ENCODE measurements around the gene TLCD2. TPM values are rescaled to one million over a fixed set of nuclear protein-coding genes. Genes with fewer than 3 reads are reported as not detected.

The TLCD2 gene
- total and polyA plus RNA-seq, 2 of the 13 experiments (the other 11 are each of a cell fraction or from before 2014, with no cell fraction given), result 0.90 to 1.1 TPM

DNA sequence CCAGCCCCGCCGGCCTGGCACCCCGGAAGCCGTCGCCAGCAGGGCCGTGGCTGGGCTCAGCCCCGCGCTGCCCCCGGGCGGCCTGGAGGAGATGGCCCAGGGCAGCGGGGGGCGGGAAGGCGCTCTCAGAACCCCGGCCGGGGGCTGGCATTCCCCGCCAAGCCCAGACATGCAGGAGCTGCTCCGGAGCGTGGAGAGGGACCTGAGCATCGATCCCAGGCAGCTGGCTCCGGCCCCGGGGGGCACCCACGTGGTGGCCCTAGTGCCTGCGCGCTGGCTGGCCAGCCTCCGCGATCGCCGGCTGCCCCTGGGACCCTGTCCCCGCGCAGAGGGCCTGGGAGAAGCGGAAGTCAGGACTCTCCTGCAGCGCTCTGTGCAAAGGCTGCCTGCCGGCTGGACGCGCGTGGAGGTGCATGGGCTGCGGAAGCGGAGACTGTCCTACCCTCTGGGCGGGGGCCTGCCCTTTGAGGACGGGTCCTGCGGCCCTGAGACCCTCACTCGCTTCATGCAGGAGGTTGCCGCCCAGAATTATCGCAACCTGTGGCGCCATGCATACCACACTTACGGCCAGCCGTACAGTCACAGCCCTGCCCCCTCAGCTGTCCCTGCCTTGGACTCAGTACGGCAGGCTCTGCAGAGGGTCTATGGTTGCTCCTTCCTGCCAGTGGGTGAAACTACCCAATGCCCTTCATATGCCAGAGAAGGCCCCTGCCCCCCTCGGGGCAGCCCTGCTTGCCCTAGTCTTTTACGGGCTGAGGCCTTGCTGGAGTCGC, 14.9 kb upstream of the TLCD2 start (continued):
- TF ChIP-seq ZNF792 (CRISPR knock-in tag; IDR thresholded peaks at IDR 0.05) (no peak; the same call in 1 of the 2 replicates), RELA (CRISPR knock-in tag; IDR thresholded peaks at IDR 0.05) (peak; percentile 24; the same call in 1 of the 2 replicates), ATM (IDR thresholded peaks at IDR 0.05; ENCODE audit: borderline replicate concordance) (no peak), ZFP82 (CRISPR knock-in tag; IDR thresholded peaks at IDR 0.05; ENCODE audit: borderline replicate concordance) (no peak; the same call in 1 of the 2 replicates), SIN3A (IDR thresholded peaks at IDR 0.05; ENCODE audit: borderline replicate concordance, low read depth, low read length) (0 out of 2 replicates have a peak, but pooled peaks have one; percentile 16), ZNF567 (CRISPR knock-in tag; IDR thresholded peaks at IDR 0.05; ENCODE audit: borderline replicate concordance) (0 out of 2 replicates have a peak, but pooled peaks have one; percentile 22), ZBTB38 (CRISPR knock-in tag; IDR thresholded peaks at IDR 0.05) (peak; percentile 67; the same call in 1 of the 2 replicates), ZNF552 (CRISPR knock-in tag; IDR thresholded peaks at IDR 0.05; ENCODE audit: borderline replicate concordance) (no peak; the same call in 1 of the 2 replicates), SNAPC2 (CRISPR knock-in tag; IDR thresholded peaks at IDR 0.05) (no peak), EED (CRISPR knock-in tag; IDR thresholded peaks at IDR 0.05) (peak; percentile 54; the same call in 1 of the 2 replicates), ZFP36L2 (CRISPR knock-in tag; IDR thresholded peaks at IDR 0.05) (no peak), ZNF3 (CRISPR knock-in tag; IDR thresholded peaks at IDR 0.05) (no peak), MTF1 (CRISPR knock-in tag; IDR thresholded peaks at IDR 0.05) (no peak), TOPORS (CRISPR knock-in tag; IDR thresholded peaks at IDR 0.05) (no peak), KLF12 (CRISPR knock-in tag; IDR thresholded peaks at IDR 0.05; ENCODE audit: borderline replicate concordance) (no peak), NFKB2 (CRISPR knock-in tag; IDR thresholded peaks at IDR 0.05; ENCODE audit: borderline replicate concordance) (no peak), GABPA (IDR thresholded peaks at IDR 0.05; ENCODE audit: low read depth, low read length) (peak; percentile 22; the same call in 1 of the 2 replicates), GABPA (CRISPR knock-in tag; IDR thresholded peaks at IDR 0.05; ENCODE audit: low read depth) (no peak), BCL6 (CRISPR knock-in tag; IDR thresholded peaks at IDR 0.05) (peak; percentile 21; the same call in 1 of the 2 replicates), ZNF296 (CRISPR knock-in tag; conservative IDR thresholded peaks at IDR 0.05) (peak; percentile 69; the same call in 1 of the 2 replicates)
- TF ChIP-seq, protein P1, sequence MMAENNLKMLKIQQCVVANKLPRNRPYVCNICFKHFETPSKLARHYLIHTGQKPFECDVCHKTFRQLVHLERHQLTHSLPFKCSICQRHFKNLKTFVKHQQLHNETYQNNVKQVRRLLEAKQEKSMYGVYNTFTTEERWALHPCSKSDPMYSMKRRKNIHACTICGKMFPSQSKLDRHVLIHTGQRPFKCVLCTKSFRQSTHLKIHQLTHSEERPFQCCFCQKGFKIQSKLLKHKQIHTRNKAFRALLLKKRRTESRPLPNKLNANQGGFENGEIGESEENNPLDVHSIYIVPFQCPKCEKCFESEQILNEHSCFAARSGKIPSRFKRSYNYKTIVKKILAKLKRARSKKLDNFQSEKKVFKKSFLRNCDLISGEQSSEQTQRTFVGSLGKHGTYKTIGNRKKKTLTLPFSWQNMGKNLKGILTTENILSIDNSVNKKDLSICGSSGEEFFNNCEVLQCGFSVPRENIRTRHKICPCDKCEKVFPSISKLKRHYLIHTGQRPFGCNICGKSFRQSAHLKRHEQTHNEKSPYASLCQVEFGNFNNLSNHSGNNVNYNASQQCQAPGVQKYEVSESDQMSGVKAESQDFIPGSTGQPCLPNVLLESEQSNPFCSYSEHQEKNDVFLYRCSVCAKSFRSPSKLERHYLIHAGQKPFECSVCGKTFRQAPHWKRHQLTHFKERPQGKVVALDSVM (CRISPR knock-in tag; IDR thresholded peaks at IDR 0.05), result no peak
- TF ChIP-seq, protein P2, sequence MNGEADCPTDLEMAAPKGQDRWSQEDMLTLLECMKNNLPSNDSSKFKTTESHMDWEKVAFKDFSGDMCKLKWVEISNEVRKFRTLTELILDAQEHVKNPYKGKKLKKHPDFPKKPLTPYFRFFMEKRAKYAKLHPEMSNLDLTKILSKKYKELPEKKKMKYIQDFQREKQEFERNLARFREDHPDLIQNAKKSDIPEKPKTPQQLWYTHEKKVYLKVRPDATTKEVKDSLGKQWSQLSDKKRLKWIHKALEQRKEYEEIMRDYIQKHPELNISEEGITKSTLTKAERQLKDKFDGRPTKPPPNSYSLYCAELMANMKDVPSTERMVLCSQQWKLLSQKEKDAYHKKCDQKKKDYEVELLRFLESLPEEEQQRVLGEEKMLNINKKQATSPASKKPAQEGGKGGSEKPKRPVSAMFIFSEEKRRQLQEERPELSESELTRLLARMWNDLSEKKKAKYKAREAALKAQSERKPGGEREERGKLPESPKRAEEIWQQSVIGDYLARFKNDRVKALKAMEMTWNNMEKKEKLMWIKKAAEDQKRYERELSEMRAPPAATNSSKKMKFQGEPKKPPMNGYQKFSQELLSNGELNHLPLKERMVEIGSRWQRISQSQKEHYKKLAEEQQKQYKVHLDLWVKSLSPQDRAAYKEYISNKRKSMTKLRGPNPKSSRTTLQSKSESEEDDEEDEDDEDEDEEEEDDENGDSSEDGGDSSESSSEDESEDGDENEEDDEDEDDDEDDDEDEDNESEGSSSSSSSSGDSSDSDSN (CRISPR knock-in tag; IDR thresholded peaks at IDR 0.05), result peak; percentile 78
- TF ChIP-seq, protein P3, sequence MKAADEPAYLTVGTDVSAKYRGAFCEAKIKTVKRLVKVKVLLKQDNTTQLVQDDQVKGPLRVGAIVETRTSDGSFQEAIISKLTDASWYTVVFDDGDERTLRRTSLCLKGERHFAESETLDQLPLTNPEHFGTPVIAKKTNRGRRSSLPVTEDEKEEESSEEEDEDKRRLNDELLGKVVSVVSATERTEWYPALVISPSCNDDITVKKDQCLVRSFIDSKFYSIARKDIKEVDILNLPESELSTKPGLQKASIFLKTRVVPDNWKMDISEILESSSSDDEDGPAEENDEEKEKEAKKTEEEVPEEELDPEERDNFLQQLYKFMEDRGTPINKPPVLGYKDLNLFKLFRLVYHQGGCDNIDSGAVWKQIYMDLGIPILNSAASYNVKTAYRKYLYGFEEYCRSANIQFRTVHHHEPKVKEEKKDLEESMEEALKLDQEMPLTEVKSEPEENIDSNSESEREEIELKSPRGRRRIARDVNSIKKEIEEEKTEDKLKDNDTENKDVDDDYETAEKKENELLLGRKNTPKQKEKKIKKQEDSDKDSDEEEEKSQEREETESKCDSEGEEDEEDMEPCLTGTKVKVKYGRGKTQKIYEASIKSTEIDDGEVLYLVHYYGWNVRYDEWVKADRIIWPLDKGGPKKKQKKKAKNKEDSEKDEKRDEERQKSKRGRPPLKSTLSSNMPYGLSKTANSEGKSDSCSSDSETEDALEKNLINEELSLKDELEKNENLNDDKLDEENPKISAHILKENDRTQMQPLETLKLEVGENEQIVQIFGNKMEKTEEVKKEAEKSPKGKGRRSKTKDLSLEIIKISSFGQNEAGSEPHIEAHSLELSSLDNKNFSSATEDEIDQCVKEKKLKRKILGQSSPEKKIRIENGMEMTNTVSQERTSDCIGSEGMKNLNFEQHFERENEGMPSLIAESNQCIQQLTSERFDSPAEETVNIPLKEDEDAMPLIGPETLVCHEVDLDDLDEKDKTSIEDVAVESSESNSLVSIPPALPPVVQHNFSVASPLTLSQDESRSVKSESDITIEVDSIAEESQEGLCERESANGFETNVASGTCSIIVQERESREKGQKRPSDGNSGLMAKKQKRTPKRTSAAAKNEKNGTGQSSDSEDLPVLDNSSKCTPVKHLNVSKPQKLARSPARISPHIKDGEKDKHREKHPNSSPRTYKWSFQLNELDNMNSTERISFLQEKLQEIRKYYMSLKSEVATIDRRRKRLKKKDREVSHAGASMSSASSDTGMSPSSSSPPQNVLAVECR (CRISPR knock-in tag; IDR thresholded peaks at IDR 0.05; ENCODE audit: borderline replicate concordance), result peak; percentile 83

Measured in HepG2 (cell line).